Neuron (in vitro differentiated cells): ENCODE measurements around the gene SPRED2.
"Not testable (repeated sequence)": the region's sequence is repeated elsewhere in the genome, so short reads cannot be mapped to it uniquely, and the experiment has no call there.

Experiments used
- H2AFZ ChIP-seq: one replicate; pipeline ENCODE4 v1.6.1; 2013; ENCODE audit warnings: low read depth, mild to moderate bottlenecking, inconsistent platforms, low read length, moderate library complexity
- H3K27me3 ChIP-seq: one replicate; pipeline ENCODE4 v1.6.1; 2013; ENCODE audit warnings: low read length; ENCODE audit not compliant: insufficient read depth
- H3K36me3 ChIP-seq: one replicate; pipeline ENCODE4 v1.6.1; 2013; ENCODE audit warnings: low read length; ENCODE audit not compliant: insufficient read depth
- H3K4me1 ChIP-seq: one replicate; pipeline ENCODE4 v1.6.1; 2013; ENCODE audit warnings: low read length; ENCODE audit not compliant: insufficient read depth
- H3K4me3 ChIP-seq: 2 replicates; pipeline ENCODE4 v1.5.1; 2013; ENCODE audit warnings: mild to moderate bottlenecking, low read length, moderate library complexity
- H3K9me3 ChIP-seq: one replicate; pipeline ENCODE4 v1.6.1; 2013; ENCODE audit warnings: low read length

The SPRED2 gene

GRCh38 chr2:65345631-65346030, 86.8 kb downstream of the SPRED2 start:
- Histone ChIP-seq H3K4me3 (no peak overlapping the region), H3K4me1 (peaks cover 12% of the 10 kb centered on the region), H3K27me3 (no peaks in the 10 kb centered on the region), H3K36me3 (peaks cover 2% of the 10 kb centered on the region), H2AFZ (no peak overlapping the region), H3K9me3 (no peaks in the 10 kb centered on the region)

DNA sequence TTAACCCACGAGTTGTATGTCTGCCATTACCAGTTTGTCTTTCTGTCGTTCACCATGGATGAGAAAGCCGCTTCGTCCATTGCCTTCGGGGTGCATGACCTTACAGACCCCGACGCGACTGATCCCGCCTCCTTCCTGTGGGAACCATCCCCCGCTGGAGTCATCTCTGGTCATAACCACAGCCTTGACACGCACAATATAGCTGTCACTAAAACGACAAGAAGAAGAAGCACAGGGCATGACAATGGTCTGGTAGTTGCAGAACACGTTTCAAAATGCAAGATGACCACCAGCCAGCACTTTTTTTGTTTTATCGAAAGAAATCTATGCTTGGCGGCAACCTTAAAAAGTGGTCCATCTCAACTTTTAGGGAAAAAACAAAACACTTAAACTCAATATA, 87.7 kb downstream of the SPRED2 start:
- Histone ChIP-seq H3K4me1 (peaks cover 4% of the 10 kb centered on the region), H3K4me3 (no peak overlapping the region), H3K9me3 (no peaks in the 10 kb centered on the region), H2AFZ (no peak overlapping the region), H3K27me3 (no peaks in the 10 kb centered on the region), H3K36me3 (peaks cover 2% of the 10 kb centered on the region)

DNA sequence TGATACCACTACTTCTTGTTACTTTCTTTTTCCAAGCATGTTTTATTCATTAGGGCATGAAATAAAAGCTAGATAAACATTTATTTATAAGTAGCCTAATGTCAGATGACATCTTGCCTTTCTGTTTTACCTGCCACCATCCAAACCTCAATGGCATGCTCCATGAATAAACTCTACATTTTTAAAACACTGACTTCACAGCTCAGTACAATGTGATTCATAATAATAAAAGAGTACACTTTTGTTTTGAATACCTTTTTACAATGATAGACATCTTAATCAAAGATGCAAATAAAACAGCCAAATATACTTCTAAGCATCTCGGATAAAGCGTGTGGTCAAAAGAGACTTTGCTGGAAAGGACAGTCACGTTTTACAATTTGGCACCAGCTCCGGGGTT, 88.2 kb downstream of the SPRED2 start:
- Histone ChIP-seq H3K36me3 (peaks cover 2% of the 10 kb centered on the region), H2AFZ (no peak overlapping the region), H3K4me1 (no peaks in the 10 kb centered on the region), H3K4me3 (no peak overlapping the region), H3K9me3 (no peaks in the 10 kb centered on the region), H3K27me3 (no peaks in the 10 kb centered on the region)

DNA sequence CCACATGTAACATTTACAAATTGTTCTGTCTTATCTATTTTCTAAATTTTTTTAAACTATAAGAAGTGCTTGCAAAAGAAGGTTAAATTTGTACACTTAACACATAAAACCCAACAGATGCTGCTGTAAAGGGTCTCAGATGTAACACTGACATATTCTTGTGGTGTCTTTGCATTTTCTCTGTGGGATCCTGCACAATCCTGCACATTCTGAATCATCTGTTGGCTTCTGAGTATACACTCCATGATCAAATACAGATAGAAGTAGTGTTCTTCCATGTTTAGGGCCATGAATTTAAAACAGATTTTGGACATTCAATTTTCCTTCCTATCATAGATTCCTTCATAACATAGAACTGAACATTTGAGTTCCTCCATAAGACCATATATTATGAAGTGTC, 89.0 kb downstream of the SPRED2 start:
- Histone ChIP-seq H3K27me3 (no peaks in the 10 kb centered on the region), H3K4me1 (no peaks in the 10 kb centered on the region), H2AFZ (no peak overlapping the region), H3K9me3 (no peaks in the 10 kb centered on the region), H3K4me3 (no peak overlapping the region), H3K36me3 (peaks cover 2% of the 10 kb centered on the region)

- Histone ChIP-seq H3K4me3 (no peak overlapping the region), H3K9me3 (no peaks in the 10 kb centered on the region), H3K27me3 (no peaks in the 10 kb centered on the region), H3K36me3 (peaks cover 2% of the 10 kb centered on the region), H2AFZ (no peak overlapping the region), H3K4me1 (no peaks in the 10 kb centered on the region)
These were observed 91.3 kb downstream of the SPRED2 start for GRCh38 chr2:65340898-65341681.

- Histone ChIP-seq H2AFZ (no peak overlapping the region), H3K27me3 (no peaks in the 10 kb centered on the region), H3K36me3 (peaks cover 2% of the 10 kb centered on the region), H3K4me3 (no peak overlapping the region), H3K4me1 (no peaks in the 10 kb centered on the region), H3K9me3 (no peaks in the 10 kb centered on the region)
These were observed 92.8 kb downstream of the SPRED2 start for GRCh38 chr2:65339648-65340047.

GRCh38 chr2:65338830-65339495, 93.4 kb downstream of the SPRED2 start:
- H3K27me3 ChIP-seq, H3K4me3 ChIP-seq, H3K9me3 ChIP-seq, H2AFZ ChIP-seq, H3K4me1 ChIP-seq, H3K36me3 ChIP-seq: not testable (repeated sequence)

DNA sequence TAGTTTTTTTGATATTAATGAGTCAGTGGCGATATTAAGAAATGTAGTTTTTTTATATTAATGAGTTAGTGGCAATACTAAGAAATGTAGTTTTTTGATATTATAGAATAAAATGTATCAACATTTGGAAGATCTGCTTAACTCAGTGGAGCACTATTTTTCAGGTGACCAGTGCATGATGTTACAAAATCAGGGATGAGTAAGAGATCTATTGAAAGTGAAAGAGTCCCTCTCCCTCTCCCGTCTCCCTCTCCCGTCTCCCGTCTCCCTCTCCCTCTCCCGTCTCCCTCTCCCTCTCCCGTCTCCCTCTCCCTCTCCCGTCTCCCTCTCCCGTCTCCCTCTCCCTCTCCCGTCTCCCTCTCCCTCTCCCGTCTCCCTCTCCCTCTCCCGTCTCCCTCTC, 94.5 kb downstream of the SPRED2 start:
- H3K9me3 ChIP-seq, H3K27me3 ChIP-seq, H3K4me1 ChIP-seq, H2AFZ ChIP-seq, H3K4me3 ChIP-seq: not testable (repeated sequence)
- H3K36me3 ChIP-seq: peaks cover 11% of the 10 kb centered on the region

DNA sequence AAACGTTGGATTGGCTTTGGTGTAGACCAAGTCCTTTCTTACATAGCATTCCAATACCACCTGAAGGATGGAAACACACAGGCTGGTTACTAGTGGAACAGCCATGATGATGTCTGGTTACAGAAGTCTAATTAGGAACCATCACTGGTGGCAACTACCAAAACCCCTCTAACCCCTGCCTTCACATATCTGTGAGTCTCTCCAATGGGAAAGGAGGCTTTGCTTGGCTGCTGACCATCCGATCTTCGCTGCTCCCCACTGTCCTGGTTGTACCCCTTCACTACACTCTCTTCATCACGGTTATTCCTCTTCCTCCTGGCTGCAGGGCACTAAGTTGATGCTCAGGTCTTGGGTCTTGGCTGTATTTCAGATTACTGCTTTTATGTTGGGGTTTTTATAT, 97.7 kb downstream of the SPRED2 start:
- H2AFZ ChIP-seq: no peak overlapping the region
- no peaks in the 10 kb centered on the region for H3K27me3 ChIP-seq
- H3K4me1 ChIP-seq: no peaks in the 10 kb centered on the region
- no peaks in the 10 kb centered on the region for H3K9me3 ChIP-seq
- no peak overlapping the region for H3K4me3 ChIP-seq
- peaks cover 28% of the 10 kb centered on the region for H3K36me3 ChIP-seq

GRCh38 chr2:65331336-65332025, 100.9 kb downstream of the SPRED2 start:
- Histone ChIP-seq H3K9me3 (peaks cover 1% of the 10 kb centered on the region), H3K4me1 (no peaks in the 10 kb centered on the region), H2AFZ (no peak overlapping the region), H3K27me3 (no peaks in the 10 kb centered on the region), H3K4me3 (no peak overlapping the region), H3K36me3 (peaks cover 34% of the 10 kb centered on the region)

- Histone ChIP-seq H3K27me3 (no peaks in the 10 kb centered on the region), H3K4me1 (no peaks in the 10 kb centered on the region), H3K4me3 (no peak overlapping the region), H2AFZ (no peak overlapping the region), H3K36me3 (peaks cover 39% of the 10 kb centered on the region), H3K9me3 (peaks cover 1% of the 10 kb centered on the region)
These were observed 102.9 kb downstream of the SPRED2 start for GRCh38 chr2:65329525-65329924.

DNA sequence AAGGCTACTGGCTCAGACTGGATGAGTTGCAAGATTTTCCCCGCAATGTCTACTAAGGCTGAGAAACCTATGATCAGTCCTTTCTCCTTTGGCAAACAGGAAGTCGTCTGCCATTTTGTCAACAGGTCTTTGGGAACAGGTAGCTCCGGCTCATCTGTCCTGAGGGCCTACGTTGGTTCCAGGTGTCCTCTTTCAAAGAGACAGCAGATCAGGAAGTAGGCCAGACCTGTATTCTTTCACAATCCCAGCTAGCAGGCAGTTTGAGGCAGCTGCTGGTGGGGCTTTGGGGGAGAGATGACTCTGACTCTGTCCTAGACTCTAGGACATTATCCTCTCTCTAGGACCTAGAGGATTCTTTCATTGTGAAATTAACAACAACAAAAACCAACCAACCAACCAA, 106.1 kb downstream of the SPRED2 start:
- Histone ChIP-seq H2AFZ (no peak overlapping the region), H3K27me3 (no peaks in the 10 kb centered on the region), H3K4me3 (no peak overlapping the region), H3K9me3 (peaks cover 1% of the 10 kb centered on the region), H3K4me1 (no peaks in the 10 kb centered on the region), H3K36me3 (peaks cover 31% of the 10 kb centered on the region)

DNA sequence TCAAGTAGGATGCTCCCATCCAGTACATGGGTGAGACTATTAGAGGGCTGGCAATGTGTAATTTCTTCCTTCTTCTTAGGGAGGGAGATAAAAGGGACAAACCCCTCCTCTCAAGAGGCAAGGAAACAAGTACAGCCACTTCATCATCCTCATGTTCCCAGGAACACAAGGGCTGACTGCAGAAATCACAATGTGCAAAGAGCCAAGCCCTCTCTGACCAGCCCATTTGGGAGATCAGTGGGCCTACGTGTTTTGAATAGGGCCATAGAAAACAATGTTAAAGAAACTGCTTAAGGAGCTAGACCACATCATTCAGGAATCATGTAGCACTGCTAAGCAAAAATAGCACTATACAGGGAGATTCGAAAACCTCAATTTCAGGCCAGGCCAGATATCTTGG, 107.3 kb downstream of the SPRED2 start:
- H3K36me3 ChIP-seq: peaks cover 22% of the 10 kb centered on the region
- H3K27me3 ChIP-seq: no peaks in the 10 kb centered on the region
- no peak overlapping the region for H3K4me3 ChIP-seq
- no peak overlapping the region for H2AFZ ChIP-seq
- no peaks in the 10 kb centered on the region for H3K4me1 ChIP-seq
- peaks cover 1% of the 10 kb centered on the region for H3K9me3 ChIP-seq
